ENCODE measurements around the gene ADPRHL1.

GRCh38 chr13:113367771-113368170, 85.5 kb downstream of the ADPRHL1 start:
- no peak for TF ChIP-seq CTCF (IDR thresholded peaks at IDR 0.05)
- TF ChIP-seq POLR2A (IDR thresholded peaks at IDR 0.05) = no peak

All from Peyer's patch (tissue), 4 donors.